Middle frontal gyrus (tissue), 1 donor: ENCODE results near the gene POLH.

Source experiments
- DNase-seq: peaks from one replicate; pipeline ENCODE4 v3.0.0-alpha.2; 2015; ENCODE audit warnings: low spot score; ENCODE audit errors: extremely low spot score

The POLH gene

DNA sequence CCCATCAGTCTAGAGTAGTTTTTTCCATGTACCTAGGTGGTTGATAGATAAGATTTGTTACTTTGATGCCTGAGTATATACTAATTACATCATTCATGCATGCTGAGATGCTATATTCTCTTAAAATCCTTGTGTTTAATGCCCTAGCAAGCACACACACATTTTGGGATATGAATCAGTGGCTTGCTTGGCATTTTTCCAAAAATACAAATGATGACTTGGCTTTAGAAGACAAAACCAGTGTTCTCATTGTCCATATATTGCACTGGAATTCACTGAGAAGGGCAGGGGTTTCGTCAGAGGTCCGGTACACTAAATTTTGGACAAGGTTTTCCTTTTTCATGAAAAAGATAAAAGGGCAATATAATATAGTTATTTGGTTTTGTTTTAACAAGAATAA, 28.2 kb downstream of the POLH start:
- DNase-seq: no peak

DNA sequence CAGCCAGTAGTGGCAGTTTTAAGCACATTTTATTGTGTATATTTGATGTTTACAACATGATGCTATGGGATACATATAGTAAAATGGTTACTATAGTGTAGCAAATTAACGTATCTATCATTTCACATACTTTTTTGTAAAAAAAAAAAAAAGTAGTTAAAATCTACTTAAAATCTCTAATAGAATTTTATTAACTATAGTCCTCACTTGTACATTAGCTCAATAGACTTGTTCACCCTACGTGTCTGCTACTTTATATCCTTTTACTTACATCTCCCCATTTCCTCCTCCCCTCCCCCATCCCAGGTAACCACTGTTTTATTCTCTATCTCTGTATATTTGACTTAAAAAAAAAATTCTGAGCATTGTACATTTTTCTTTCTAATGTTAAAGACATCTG, 30.0 kb downstream of the POLH start:
- DNase-seq: no peak

DNA sequence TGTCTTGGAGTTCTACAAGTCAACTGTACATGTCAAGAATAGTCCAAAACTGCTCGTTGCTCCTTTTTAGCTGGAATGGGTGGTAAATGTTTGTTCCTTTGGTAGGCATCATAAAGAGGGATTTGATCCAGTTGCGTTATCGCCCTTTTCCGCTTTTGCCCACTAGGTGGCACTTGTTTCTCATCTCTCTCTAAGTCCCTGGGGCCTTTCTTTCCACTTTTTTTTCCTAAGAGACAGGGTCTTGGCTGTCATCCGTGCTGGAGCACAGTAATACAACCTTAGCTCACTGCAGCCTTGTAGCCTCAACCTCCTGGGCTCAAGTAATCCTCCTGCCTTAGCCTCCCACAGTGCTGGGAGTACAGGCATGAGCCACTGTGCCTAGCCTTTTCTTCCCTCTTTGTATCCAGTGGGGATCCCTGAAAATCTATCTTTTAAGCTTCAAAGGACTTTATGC, 32.4 kb downstream of the POLH start:
- peak; percentile 58 for DNase-seq

DNA sequence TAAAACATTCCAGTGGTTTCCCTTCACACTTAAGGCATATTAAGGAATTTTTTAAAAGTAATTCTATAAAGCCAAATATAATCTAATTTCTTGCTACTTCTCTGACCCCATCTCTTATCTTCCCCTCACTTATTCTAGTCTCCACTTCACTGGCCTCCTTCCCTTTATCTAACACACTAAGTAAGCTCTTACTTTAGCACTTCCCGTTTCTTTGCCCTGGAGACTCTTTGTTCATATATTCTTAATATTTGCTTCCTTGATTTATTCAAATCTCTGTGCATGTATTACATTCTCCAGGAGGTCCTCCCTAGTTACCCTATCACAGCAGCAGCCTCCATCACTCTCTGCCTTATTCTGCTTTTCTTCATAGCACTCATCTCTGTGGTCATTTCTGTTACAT, 32.8 kb downstream of the POLH start:
- DNase-seq: no peak

DNA sequence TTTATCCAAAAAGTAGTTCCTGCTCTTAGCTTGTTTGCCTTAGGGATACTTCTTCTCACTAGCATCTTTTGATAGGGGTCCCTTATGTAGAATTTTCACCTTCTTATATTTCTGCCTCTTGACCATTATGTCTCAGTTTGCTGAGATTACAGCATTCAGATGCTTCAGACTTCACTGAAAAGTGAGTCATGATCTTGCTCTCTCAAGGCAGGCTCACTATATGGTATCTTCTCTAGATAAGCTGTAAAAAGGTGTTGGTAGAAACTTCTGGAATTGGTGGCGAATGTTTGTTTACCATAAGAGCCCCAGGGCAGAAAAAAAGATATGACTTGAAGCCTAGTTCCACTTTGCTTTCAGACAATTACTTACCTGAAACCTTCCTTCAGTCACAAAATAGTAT, 33.4 kb downstream of the POLH start:
- DNase-seq: no peak

DNA sequence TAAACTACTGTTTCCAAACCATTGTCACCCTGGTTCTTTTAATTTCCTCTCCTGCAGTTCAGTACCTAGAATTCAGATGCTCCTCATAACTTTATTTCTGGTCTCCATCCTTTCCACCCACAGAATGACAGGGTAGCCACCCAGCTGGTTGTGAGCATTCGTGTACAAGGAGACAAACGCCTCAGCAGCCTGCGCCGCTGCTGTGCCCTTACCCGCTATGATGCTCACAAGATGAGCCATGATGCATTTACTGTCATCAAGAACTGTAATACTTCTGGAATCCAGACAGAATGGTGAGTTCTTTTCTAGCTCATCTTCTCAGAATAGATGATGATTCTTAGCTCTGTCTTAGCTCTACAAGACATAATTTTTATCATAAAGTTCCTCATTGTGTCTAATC, 34.4 kb downstream of the POLH start:
- no peak for DNase-seq

DNA sequence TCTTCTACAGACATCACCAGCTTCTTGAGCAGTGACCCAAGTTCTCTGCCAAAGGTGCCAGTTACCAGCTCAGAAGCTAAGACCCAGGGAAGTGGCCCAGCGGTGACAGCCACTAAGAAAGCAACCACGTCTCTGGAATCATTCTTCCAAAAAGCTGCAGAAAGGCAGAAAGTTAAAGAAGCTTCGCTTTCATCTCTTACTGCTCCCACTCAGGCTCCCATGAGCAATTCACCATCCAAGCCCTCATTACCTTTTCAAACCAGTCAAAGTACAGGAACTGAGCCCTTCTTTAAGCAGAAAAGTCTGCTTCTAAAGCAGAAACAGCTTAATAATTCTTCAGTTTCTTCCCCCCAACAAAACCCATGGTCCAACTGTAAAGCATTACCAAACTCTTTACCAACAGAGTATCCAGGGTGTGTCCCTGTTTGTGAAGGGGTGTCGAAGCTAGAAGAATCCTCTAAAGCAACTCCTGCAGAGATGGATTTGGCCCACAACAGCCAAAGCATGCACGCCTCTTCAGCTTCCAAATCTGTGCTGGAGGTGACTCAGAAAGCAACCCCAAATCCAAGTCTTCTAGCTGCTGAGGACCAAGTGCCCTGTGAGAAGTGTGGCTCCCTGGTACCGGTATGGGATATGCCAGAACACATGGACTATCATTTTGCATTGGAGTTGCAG, 37.9 kb downstream of the POLH start:
- no peak for DNase-seq

DNA sequence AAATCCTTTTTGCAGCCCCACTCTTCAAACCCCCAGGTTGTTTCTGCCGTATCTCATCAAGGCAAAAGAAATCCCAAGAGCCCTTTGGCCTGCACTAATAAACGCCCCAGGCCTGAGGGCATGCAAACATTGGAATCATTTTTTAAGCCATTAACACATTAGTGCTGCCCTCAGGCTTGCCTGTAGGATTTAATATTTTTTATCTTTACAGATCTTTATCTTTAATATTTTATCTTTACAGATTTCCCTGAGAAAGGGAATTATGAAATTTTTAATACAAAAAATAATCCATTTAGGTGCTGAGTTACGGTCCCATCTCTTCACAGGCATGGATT, 38.4 kb downstream of the POLH start:
- DNase-seq: no peak

DNA sequence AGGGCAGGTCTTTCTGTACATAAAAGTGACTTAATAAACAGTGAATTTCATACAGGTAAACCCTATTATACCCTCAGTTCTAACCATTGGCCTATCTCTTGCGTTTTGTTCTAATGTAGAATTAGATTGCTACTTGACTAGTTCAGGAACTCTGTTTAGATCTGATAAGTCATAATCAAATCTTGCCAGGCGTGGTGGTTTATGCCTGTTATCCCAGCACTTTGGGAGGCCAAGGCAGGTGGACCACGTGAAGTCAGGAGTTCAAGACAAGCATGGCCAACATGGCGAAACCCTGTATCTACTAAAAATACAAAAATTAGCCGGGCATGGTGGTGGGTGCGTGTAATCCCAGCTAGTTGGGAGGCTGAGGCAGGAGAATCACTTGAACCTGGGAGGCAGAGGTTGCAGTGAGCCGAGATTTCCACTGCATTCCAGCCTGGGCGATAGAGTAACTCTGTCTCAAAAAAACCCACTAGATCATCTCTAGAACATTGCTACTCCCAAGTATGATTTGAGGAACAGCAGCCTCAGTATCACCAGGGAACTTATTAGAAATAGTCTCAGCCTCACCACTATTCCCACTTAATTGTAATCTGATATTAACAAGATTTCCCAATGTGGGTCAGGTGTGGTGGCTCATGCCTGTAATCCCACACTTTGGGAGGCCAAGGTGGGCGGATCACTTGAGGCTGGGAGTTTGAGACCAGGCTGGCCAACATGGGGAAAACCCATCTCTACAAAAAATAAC, 40.9 kb downstream of the POLH start:
- no peak for DNase-seq

DNA sequence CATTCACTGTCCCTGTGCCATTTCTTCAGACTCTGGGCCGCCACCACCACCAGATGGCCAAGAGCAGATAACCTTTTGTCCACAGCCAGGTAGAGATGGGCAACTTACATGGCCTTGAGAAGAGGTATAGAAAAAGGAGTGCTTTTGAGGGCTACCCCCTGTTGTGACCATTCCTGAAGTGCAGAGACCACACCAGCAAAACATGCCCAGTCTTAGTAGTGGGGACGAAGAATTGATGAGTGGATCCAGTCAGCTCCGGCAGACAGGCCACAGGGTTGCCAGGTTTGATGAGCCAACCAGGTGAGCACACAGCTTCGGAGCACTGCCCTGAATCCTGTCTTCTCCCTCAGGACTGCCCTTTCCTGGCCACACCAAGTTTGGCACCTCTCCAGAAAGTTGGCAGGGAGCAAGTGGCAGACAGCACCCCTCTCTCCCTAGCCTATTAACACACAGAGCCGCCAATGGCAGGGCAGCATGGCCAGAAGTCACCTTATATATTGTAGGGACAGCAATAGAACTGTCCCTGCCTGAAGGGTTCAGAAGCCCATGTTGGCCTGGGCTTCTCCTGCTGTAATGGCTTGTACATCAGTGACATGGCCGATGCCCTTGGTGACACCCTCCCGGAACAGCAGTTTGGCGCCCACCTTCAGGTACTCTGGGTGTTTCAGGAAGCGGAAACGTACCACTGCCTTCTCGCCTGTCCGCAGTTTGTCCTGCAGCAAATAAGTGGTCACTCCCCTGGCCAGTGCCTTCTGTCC, 45.3 kb downstream of the POLH start:
- DNase-seq: no peak

DNA sequence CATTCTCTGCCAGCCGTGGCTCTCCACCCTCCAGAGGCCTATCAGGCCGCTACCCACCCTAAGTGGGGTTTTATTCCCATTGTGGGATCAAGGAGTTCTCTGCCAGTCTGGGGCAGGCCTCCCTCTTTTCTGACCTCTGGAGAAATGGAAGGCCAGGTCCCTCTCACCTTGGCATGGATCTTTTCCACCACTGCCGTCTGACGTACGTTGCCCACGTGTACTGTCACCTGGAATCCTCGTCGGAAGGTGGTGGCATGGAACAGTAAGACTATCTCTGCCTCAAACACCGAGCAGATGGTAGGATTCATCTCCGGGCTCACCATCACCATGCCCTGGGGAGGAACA, 45.8 kb downstream of the POLH start:
- DNase-seq: no peak

DNA sequence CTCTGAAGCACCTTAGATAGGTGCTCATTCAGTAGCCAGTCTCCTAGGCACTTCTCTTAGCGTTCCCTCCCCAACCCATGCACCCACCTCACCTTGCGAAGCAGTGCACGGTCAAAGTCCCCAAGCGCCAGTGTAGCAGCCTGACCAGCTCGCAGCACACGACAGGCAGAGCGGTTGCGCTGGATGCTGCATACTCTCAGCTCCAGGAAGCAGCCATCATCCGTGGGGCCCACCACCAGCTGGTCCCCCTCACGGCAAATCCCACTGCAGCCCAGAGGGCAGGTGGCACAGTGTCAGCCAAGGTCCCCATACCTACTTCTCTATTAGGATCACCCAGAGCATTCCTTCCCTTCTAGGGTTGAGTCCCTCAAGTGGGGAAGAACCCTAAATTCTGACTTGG, 46.6 kb downstream of the POLH start:
- no peak for DNase-seq

DNA sequence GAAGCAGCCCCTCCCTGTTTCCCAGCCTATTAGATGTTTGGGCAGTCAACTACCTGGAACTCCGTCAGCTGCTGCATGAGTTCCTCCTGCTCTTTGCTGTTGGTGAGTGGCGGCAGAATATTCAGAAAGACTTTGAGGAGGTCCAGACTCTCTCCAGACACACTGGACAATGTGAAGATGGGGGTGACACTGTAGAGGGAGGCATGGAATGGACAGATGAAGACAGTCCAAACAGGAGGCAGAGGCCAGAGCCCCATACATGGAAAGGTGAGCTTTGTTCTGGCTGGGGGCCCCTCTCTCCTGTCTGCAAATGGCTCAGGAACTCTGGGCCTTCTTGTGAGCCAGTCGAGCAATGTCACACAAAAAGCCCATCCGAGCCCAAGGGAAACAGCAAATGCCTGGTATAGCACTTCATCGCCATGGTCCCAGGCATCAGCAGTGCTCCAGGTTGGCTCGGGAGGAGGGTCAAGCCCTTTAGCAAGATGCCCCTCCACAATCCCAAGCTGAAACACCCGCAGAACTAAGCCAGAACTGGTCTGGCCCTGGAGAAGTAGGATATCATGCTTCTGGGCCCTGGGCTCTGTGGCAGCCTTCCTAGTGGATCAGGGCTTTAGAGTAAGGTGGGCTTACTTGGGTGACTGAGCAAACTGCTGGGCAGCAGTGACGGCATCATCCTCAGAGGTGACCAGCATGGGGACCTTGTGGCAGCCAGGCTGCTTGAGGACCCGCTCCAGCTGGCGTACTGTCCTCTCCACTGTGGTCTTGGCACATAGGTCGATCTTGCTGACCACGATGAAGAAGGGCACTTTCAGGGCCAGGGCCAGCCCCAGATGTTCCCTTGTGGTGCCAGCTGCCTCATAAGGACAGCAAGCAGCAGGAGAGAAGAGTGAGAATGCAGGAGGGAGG, 48.1 kb downstream of the POLH start:
- no peak for DNase-seq

DNA sequence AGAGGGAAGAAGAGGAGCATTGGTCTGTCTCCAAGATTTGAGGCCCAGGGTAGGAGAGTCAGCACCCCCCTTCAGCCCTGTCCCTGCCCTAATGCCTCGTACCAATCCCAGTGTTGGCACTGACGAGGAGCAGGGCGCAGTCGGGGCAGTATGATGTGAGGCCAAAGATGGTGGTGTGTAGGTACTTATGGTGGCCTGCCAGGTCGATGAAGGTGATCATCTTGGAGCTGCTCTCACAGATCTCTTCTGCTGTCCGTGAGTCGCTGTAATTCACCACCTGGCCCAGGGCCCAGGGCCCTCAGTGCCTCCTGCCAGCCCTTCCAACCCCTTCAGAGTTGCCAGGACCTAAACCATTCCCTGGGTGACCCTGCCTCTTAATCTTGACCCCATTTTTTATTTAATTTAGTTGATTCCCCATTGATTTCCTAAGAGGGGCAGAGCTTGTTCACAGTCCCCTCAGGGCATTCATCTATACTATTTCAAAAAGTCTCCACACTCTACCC, 48.9 kb downstream of the POLH start:
- no peak for DNase-seq

DNA sequence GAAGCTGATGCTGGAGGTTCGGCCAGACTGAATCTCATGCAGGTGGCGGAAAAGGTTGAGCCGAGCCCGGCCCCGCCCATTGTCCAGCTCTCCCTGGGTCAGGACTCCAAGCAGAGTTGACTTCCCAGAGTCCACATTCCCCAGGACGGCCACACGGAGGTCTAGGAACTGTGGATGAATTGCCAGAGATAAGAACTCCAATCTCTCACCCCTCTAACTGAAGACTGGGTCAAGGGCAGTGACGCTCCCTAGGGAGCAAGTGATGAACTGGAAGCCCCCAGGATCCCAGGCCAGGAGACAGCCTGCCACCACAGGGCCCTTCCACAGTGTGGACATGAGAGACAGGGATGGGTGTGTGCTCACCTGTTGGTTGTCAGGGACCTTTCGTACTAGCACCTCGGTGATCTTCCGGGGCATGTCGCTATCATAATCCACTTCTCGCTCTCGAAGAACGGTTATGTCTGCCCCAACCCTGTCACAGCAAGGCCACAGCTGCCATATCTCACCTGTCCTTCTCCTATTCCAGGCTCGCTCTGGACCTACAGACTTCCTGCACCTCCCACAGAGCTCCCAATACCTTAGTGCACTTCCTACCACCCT, 49.5 kb downstream of the POLH start:
- DNase-seq: no peak

DNA sequence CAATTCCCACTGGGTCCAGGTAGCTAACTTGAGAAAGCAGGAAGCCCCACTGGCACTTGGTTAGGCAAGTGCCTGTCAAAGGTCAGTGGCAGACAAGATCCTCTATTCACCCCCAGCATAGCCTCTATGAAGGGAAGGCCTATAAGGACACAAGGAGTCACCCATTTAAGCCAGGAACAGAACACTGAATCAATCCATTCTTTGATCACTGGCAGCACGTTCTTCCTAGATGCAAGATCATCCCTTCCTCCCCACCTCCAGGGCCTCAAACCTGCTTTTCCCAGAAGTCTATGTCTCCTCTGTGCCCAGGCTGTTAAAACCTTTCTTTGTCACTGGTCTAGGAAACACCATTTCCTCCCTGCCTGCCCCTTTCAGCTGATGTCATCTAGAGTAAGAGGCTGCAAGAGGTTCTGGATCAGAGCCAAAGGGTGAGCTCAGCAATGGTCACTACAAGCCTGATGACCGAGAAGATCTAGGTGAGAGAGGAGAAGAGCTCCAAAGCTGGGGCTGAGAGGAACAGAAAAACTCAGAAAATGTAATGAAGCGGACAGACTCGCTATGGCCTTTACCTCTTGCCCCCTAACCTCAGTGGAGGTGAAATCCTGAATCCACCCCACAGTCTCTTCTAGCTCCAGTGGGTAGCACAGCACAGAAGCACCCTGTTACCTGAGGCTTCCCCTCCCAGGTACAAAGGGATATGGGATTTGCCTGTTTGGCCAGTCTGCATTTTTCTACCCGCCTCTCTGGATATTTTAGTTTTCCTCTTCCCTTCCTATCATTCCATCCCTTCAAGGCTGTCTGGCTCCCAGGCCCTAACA, 51.2 kb downstream of the POLH start:
- DNase-seq: no peak

DNA sequence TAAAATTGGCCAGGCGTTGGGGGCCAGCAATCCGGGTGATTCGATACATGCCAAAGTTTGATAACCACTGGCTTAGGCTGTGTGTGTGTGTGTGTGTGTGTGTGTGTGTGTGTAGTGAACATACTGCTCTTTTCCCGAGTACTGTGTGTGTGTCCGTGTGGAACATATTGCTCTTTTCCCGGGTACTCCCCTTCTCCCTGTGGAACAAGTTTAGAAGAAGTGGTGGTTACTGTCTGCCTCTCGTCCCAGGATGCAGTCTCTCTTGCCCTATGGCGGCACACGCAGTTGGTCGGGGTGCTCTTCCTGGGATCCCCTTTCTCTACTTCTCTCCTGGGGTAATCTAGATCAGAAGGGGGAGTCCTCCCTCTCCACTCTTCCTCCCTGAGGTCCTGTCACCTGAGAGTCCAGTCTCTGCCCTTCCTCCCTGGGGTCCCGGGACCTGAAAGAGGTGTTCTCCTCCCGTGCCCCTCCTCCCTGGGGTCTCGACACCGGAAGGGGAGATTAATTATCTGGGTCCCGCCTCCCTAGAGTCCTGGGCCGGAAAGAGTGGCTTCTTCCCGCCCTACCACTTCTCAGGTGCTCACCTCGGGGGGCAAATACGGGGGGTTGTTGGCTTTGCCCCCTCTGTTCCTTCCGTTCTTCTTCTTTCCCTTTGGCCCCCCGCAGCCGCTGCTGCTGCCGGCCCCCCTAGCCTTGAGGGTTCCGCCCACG, 52.6 kb downstream of the POLH start:
- DNase-seq: no peak

DNA sequence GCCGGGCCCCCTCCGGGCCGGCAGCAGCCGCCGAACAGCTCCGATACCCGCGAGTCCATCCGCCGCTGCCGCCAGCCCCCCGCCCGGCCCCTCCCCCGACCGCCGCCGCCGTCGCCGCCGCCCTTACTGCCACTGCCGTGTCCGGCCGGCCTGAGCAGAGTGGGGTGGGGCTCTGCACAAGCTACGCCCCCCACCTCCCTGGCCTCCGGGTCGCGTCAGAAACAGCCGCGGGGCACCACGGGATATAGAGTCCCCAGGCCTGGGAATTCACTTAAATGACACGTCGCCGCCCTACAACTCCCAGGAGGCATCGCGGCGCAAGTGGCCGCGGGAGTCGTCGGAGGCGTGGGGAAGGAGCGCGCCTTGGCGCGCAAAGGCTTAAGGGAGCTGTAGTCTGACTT, 53.1 kb downstream of the POLH start, which contains the start of gene GTPBP2:
GTPBP2 (minus strand) TSS at position 161 of the 401 bp plus-strand sequence; CDS start at position 59, 102 bp downstream.
- peak; percentile 99 for DNase-seq
